GM12892 (cell line): Measurements from ENCODE around the gene B4GALT4.

Experiments
- POLR2A ChIP-seq: IDR thresholded peaks from 2 replicates; pipeline ENCODE4 v1.6.1; 2011; ENCODE audit warnings: low read depth, low read length, control low read depth
- POLR2AphosphoS5 ChIP-seq: IDR thresholded peaks from 2 replicates; pipeline ENCODE4 v1.6.1; 2011; ENCODE audit warnings: low read depth, low read length, control low read depth

- no peak for TF ChIP-seq POLR2AphosphoS5
- no peak for TF ChIP-seq POLR2A
Observed at GRCh38 chr3:119288669-119289403, 48.2 kb upstream of the B4GALT4 start.
